ENCODE results near the gene GALNT7.

The GALNT7 gene

GRCh38 chr4:173272314-173272713, 103.7 kb downstream of the GALNT7 start:
- no peaks in the 10 kb centered on the region for H3K36me3 ChIP-seq (ENCODE audit: insufficient read depth, low read length)
- no peaks in the 10 kb centered on the region for H3K9me3 ChIP-seq (replicated peaks; ENCODE audit: low read length)
- no peaks in the 10 kb centered on the region for H3K27me3 ChIP-seq (ENCODE audit: control insufficient read depth, insufficient read depth, low read length)
- no peak overlapping the region for H3K4me3 ChIP-seq (ENCODE audit: low read length)
- no peak overlapping the region for H3K9ac ChIP-seq (ENCODE audit: low read depth, low read length)
- H3K4me2 ChIP-seq (ENCODE audit: low read length), result no peak overlapping the region
- peaks cover 7% of the 10 kb centered on the region for H3K4me1 ChIP-seq (ENCODE audit: control insufficient read depth, insufficient read depth, low read length)

- Histone ChIP-seq H3K9ac (ENCODE audit: low read depth, low read length) (no peak overlapping the region), H3K4me2 (ENCODE audit: low read length) (no peak overlapping the region), H3K4me1 (ENCODE audit: control insufficient read depth, insufficient read depth, low read length) (peaks cover 7% of the 10 kb centered on the region), H3K9me3 (replicated peaks; ENCODE audit: low read length) (no peaks in the 10 kb centered on the region), H3K27me3 (ENCODE audit: control insufficient read depth, insufficient read depth, low read length) (no peaks in the 10 kb centered on the region), H3K4me3 (ENCODE audit: low read length) (no peak overlapping the region), H3K36me3 (ENCODE audit: insufficient read depth, low read length) (no peaks in the 10 kb centered on the region)
Measured at GRCh38 chr4:173272996-173273395, 104.4 kb downstream of the GALNT7 start.

- H3K4me2 ChIP-seq (ENCODE audit: low read length), result no peak overlapping the region
- H3K27me3 ChIP-seq (ENCODE audit: control insufficient read depth, insufficient read depth, low read length), result no peaks in the 10 kb centered on the region
- no peaks in the 10 kb centered on the region for H3K36me3 ChIP-seq (ENCODE audit: insufficient read depth, low read length)
- H3K4me3 ChIP-seq (ENCODE audit: low read length), result no peak overlapping the region
- no peaks in the 10 kb centered on the region for H3K9me3 ChIP-seq (replicated peaks; ENCODE audit: low read length)
- H3K4me1 ChIP-seq (ENCODE audit: control insufficient read depth, insufficient read depth, low read length), result peaks cover 7% of the 10 kb centered on the region
- no peak overlapping the region for H3K9ac ChIP-seq (ENCODE audit: low read depth, low read length)
Measured at GRCh38 chr4:173273941-173274340, 105.3 kb downstream of the GALNT7 start.

- no peaks in the 10 kb centered on the region for H3K27me3 ChIP-seq (ENCODE audit: control insufficient read depth, insufficient read depth, low read length)
- H3K4me3 ChIP-seq (ENCODE audit: low read length), result no peak overlapping the region
- no peak overlapping the region for H3K4me2 ChIP-seq (ENCODE audit: low read length)
- H3K9ac ChIP-seq (ENCODE audit: low read depth, low read length), result no peak overlapping the region
- no peaks in the 10 kb centered on the region for H3K36me3 ChIP-seq (ENCODE audit: insufficient read depth, low read length)
- H3K9me3 ChIP-seq (replicated peaks; ENCODE audit: low read length), result no peaks in the 10 kb centered on the region
- peaks cover 7% of the 10 kb centered on the region for H3K4me1 ChIP-seq (ENCODE audit: control insufficient read depth, insufficient read depth, low read length)
Measured at GRCh38 chr4:173274744-173275143, 106.1 kb downstream of the GALNT7 start.

- H3K9ac ChIP-seq (ENCODE audit: low read depth, low read length), result no peak overlapping the region
- peaks cover 7% of the 10 kb centered on the region for H3K4me1 ChIP-seq (ENCODE audit: control insufficient read depth, insufficient read depth, low read length)
- H3K27me3 ChIP-seq (ENCODE audit: control insufficient read depth, insufficient read depth, low read length), result no peaks in the 10 kb centered on the region
- no peak overlapping the region for H3K4me2 ChIP-seq (ENCODE audit: low read length)
- H3K36me3 ChIP-seq (ENCODE audit: insufficient read depth, low read length), result no peaks in the 10 kb centered on the region
- no peak overlapping the region for H3K4me3 ChIP-seq (ENCODE audit: low read length)
- H3K9me3 ChIP-seq (replicated peaks; ENCODE audit: low read length), result no peaks in the 10 kb centered on the region
Measured at GRCh38 chr4:173275150-173275549, 106.5 kb downstream of the GALNT7 start.

GRCh38 chr4:173277340-173277739, 108.7 kb downstream of the GALNT7 start:
- H3K9me3 ChIP-seq (replicated peaks; ENCODE audit: low read length), result no peaks in the 10 kb centered on the region
- no peak overlapping the region for H3K9ac ChIP-seq (ENCODE audit: low read depth, low read length)
- H3K4me1 ChIP-seq (ENCODE audit: control insufficient read depth, insufficient read depth, low read length), result peaks cover 7% of the 10 kb centered on the region
- H3K36me3 ChIP-seq (ENCODE audit: insufficient read depth, low read length), result no peaks in the 10 kb centered on the region
- H3K4me3 ChIP-seq (ENCODE audit: low read length), result no peak overlapping the region
- H3K4me2 ChIP-seq (ENCODE audit: low read length), result no peak overlapping the region
- H3K27me3 ChIP-seq (ENCODE audit: control insufficient read depth, insufficient read depth, low read length), result no peaks in the 10 kb centered on the region

- Histone ChIP-seq H3K4me3 (ENCODE audit: low read length) (no peak overlapping the region), H3K4me2 (ENCODE audit: low read length) (no peak overlapping the region), H3K27me3 (ENCODE audit: control insufficient read depth, insufficient read depth, low read length) (no peaks in the 10 kb centered on the region), H3K9ac (ENCODE audit: low read depth, low read length) (no peak overlapping the region), H3K9me3 (replicated peaks; ENCODE audit: low read length) (no peaks in the 10 kb centered on the region), H3K36me3 (ENCODE audit: insufficient read depth, low read length) (no peaks in the 10 kb centered on the region), H3K4me1 (ENCODE audit: control insufficient read depth, insufficient read depth, low read length) (no peaks in the 10 kb centered on the region)
Measured at GRCh38 chr4:173280998-173281397, 112.4 kb downstream of the GALNT7 start.

- Histone ChIP-seq H3K9ac (ENCODE audit: low read depth, low read length) (no peak overlapping the region), H3K4me3 (ENCODE audit: low read length) (no peak overlapping the region), H3K27me3 (ENCODE audit: control insufficient read depth, insufficient read depth, low read length) (no peaks in the 10 kb centered on the region), H3K4me1 (ENCODE audit: control insufficient read depth, insufficient read depth, low read length) (no peaks in the 10 kb centered on the region), H3K9me3 (replicated peaks; ENCODE audit: low read length) (no peaks in the 10 kb centered on the region), H3K4me2 (ENCODE audit: low read length) (no peak overlapping the region), H3K36me3 (ENCODE audit: insufficient read depth, low read length) (no peaks in the 10 kb centered on the region)
Measured at GRCh38 chr4:173281406-173282255, 113.0 kb downstream of the GALNT7 start.

- H3K36me3 ChIP-seq (ENCODE audit: insufficient read depth, low read length), result no peaks in the 10 kb centered on the region
- H3K9ac ChIP-seq (ENCODE audit: low read depth, low read length), result no peak overlapping the region
- H3K4me2 ChIP-seq (ENCODE audit: low read length), result no peak overlapping the region
- H3K9me3 ChIP-seq (replicated peaks; ENCODE audit: low read length), result no peaks in the 10 kb centered on the region
- no peaks in the 10 kb centered on the region for H3K27me3 ChIP-seq (ENCODE audit: control insufficient read depth, insufficient read depth, low read length)
- H3K4me1 ChIP-seq (ENCODE audit: control insufficient read depth, insufficient read depth, low read length), result no peaks in the 10 kb centered on the region
- H3K4me3 ChIP-seq (ENCODE audit: low read length), result no peak overlapping the region
Measured at GRCh38 chr4:173282256-173282562, 113.6 kb downstream of the GALNT7 start.

- no peaks in the 10 kb centered on the region for H3K36me3 ChIP-seq (ENCODE audit: insufficient read depth, low read length)
- H3K27me3 ChIP-seq (ENCODE audit: control insufficient read depth, insufficient read depth, low read length), result no peaks in the 10 kb centered on the region
- H3K4me3 ChIP-seq (ENCODE audit: low read length), result no peak overlapping the region
- H3K4me1 ChIP-seq (ENCODE audit: control insufficient read depth, insufficient read depth, low read length), result no peaks in the 10 kb centered on the region
- H3K4me2 ChIP-seq (ENCODE audit: low read length), result no peak overlapping the region
- H3K9me3 ChIP-seq (replicated peaks; ENCODE audit: low read length), result no peaks in the 10 kb centered on the region
- no peak overlapping the region for H3K9ac ChIP-seq (ENCODE audit: low read depth, low read length)
Measured at GRCh38 chr4:173282626-173283025, 114.0 kb downstream of the GALNT7 start.

GRCh38 chr4:173284463-173284862, 115.9 kb downstream of the GALNT7 start:
- Histone ChIP-seq H3K36me3 (ENCODE audit: insufficient read depth, low read length) (no peaks in the 10 kb centered on the region), H3K4me3 (ENCODE audit: low read length) (no peak overlapping the region), H3K9me3 (replicated peaks; ENCODE audit: low read length) (no peaks in the 10 kb centered on the region), H3K27me3 (ENCODE audit: control insufficient read depth, insufficient read depth, low read length) (no peaks in the 10 kb centered on the region), H3K4me2 (ENCODE audit: low read length) (no peak overlapping the region), H3K9ac (ENCODE audit: low read depth, low read length) (no peak overlapping the region), H3K4me1 (ENCODE audit: control insufficient read depth, insufficient read depth, low read length) (no peaks in the 10 kb centered on the region)

GRCh38 chr4:173287486-173287885, 118.9 kb downstream of the GALNT7 start:
- no peaks in the 10 kb centered on the region for H3K36me3 ChIP-seq (ENCODE audit: insufficient read depth, low read length)
- no peaks in the 10 kb centered on the region for H3K27me3 ChIP-seq (ENCODE audit: control insufficient read depth, insufficient read depth, low read length)
- H3K4me3 ChIP-seq (ENCODE audit: low read length), result no peak overlapping the region
- no peaks in the 10 kb centered on the region for H3K4me1 ChIP-seq (ENCODE audit: control insufficient read depth, insufficient read depth, low read length)
- H3K9ac ChIP-seq (ENCODE audit: low read depth, low read length), result no peak overlapping the region
- H3K4me2 ChIP-seq (ENCODE audit: low read length), result no peak overlapping the region
- H3K9me3 ChIP-seq (replicated peaks; ENCODE audit: low read length), result no peaks in the 10 kb centered on the region
